HepG2 (cell line): ENCODE measurements around the gene TMEM117. TPM values are rescaled to one million over a fixed set of nuclear protein-coding genes. Genes with fewer than 3 reads are reported as not detected.

Experiments used
- ATAC-seq: fragments of 200-7000 bp; cut with Tn5 transposase; 3 replicates; pipeline ENCODE4 v1.9.1; 2020; ENCODE audit warnings: mild to moderate bottlenecking, moderate library complexity
- BruUV-seq: library from RNA; stranded (reverse); fragments of 400-500 nt; replicated peaks from 2 replicates; lab custom pipeline; 2021; lab: Mats Ljungman, UMichigan
- CTCF ChIA-PET: fragments of 300-600 bp; formaldehyde crosslinking; extraction: SDS; loops from one replicate; lab custom pipeline; 2021; ENCODE audit warnings: low total read pairs, inconsistent platforms, low intra/inter-chr PET ratio; lab: Yijun Ruan, JAX
- POLR2A ChIA-PET: fragments of 350-600 bp; sonication (Branson Sonifier 250); formaldehyde crosslinking; loops from one replicate; lab custom pipeline; 2020; ENCODE audit warnings: antibody characterized with exemption, inconsistent platforms; lab: Yijun Ruan, JAX
- DNase-seq: peaks from one replicate; pipeline ENCODE4 v3.0.0-alpha.2; 2015; ENCODE audit warnings: low spot score
- FAIRE-seq: peaks from 3 replicates; lab custom pipeline; 2011; peaks lifted over from hg19 to GRCh38; lab: Jason Lieb, UNC
- H2AFZ ChIP-seq: one replicate; pipeline ENCODE4 v1.6.1; 2011; ENCODE audit warnings: low read length, inconsistent platforms
- H3K27ac ChIP-seq: fragments of 300-600 bp; 3 replicates; pipeline ENCODE4 v1.8.0; 2011; ENCODE audit warnings: mixed run types, mild to moderate bottlenecking, mixed read lengths, low read length, inconsistent platforms; ENCODE audit not compliant: insufficient read depth; ENCODE audit errors: extremely low read length
- H3K27me3 ChIP-seq, 2 experiments: fragments of 200-600 bp in 1 of 2; 2 replicates in 1 of 2; 3 replicates in 1 of 2; pipeline versions ENCODE4 v1.6.0 to v1.8.0; 2011; ENCODE audit warnings: low read length in 2 of 2, mild to moderate bottlenecking in 2 of 2, moderate library complexity in 2 of 2, inconsistent platforms in 1 of 2; ENCODE audit not compliant: insufficient read depth in 2 of 2, control insufficient read depth in 1 of 2
- H3K36me3 ChIP-seq, 2 experiments: fragments of 200-600 bp in 1 of 2; replicated peaks in 1 of 2; 2 replicates in 1 of 2; 3 replicates in 1 of 2; pipeline versions ENCODE4 v1.5.1 to v1.8.0; 2011; ENCODE audit warnings: low read length in 2 of 2, inconsistent platforms in 1 of 2; ENCODE audit not compliant: insufficient read depth in 2 of 2, control insufficient read depth in 1 of 2
- H3K4me1 ChIP-seq: 2 replicates; pipeline ENCODE4 v1.5.1; 2012; ENCODE audit warnings: low read length, inconsistent platforms; ENCODE audit not compliant: insufficient read depth
- H3K4me2 ChIP-seq: 2 replicates; pipeline ENCODE4 v1.6.0; 2011; ENCODE audit warnings: low read depth, low read length, inconsistent platforms
- H3K4me3 ChIP-seq, 3 experiments: fragments of 200-600 bp in 1 of 3; sonication (generic), shearing (Covaris generic) in 1 of 3; replicated peaks in 1 of 3; 2 replicates each; pipeline ENCODE4 v1.5.1; 2011 to 2016; ENCODE audit warnings: low read length in 3 of 3, inconsistent platforms in 2 of 3, low read depth in 2 of 3, mild to moderate bottlenecking in 2 of 3, control low read depth in 1 of 3, mixed read lengths in 1 of 3; ENCODE audit not compliant: insufficient read depth in 1 of 3
- H3K79me2 ChIP-seq: one replicate; pipeline ENCODE4 v1.6.1; 2011; ENCODE audit warnings: low read length, inconsistent platforms; ENCODE audit not compliant: insufficient read depth
- H3K9ac ChIP-seq: 2 replicates; pipeline ENCODE4 v1.6.0; 2011; ENCODE audit warnings: mild to moderate bottlenecking, low read depth, low read length, inconsistent platforms; ENCODE audit not compliant: insufficient read depth
- H3K9me3 ChIP-seq: 2 replicates; pipeline ENCODE4 v1.5.1; 2012; ENCODE audit warnings: mild to moderate bottlenecking, low read length
- H4K20me1 ChIP-seq: 2 replicates; pipeline ENCODE4 v1.6.0; 2011; ENCODE audit warnings: inconsistent platforms, mild to moderate bottlenecking, low read length, moderate library complexity; ENCODE audit not compliant: insufficient read depth
- HCFC1 ChIP-seq: fragments of 150-350 bp; IDR thresholded peaks from 2 replicates; pipeline ENCODE4 v1.6.1; 2014; ENCODE audit warnings: low read depth, low read length
- NFE2 ChIP-seq: sonication (generic); formaldehyde crosslinking; IDR thresholded peaks from 2 replicates; pipeline ENCODE4 v1.4.0; 2020; ENCODE audit warnings: missing genetic modification reagents
- SATB2 ChIP-seq: sonication (generic); formaldehyde crosslinking; IDR thresholded peaks from 2 replicates; pipeline ENCODE4 v1.5.0; 2020; ENCODE audit warnings: missing genetic modification reagents
- TP53 ChIP-seq: sonication (generic); formaldehyde crosslinking; conservative IDR thresholded peaks from 2 replicates; pipeline ENCODE4 v1.4.0; 2020; ENCODE audit warnings: missing genetic modification reagents
- WGBS: methylation state at CpG from one replicate; pipeline ENCODE4 v1.1.6; 2017; ENCODE audit warnings: low lambda C conversion rate; 5-methylcytosine and 5-hydroxymethylcytosine counted together
- in situ Hi-C: cut with HindIII; loops from 2 replicates; pipeline ENCODE4 v1.10.0; 2017; ENCODE audit warnings: low pct_unique_long_range_greater_than_20kb; ENCODE audit not compliant: extremely low pct_ligation_motif_present
- intact Hi-C: fragments of 100-400 bp; cut with micrococcal nuclease; formaldehyde crosslinking; loops from one replicate; pipeline ENCODE4 v1.10.0; 2022; ENCODE audit not compliant: unreplicated experiment
- polyA plus RNA-seq, 8 experiments: library from polyadenylated mRNA; depleted of rRNA in 3 of 8; stranded (reverse) in 7 of 8; unstranded in 1 of 8; fragments of >200 nt; fragmentation: Illumina TruSeq in 4 of 8; extraction: Trizol in 4 of 8; gene quantifications; 2 replicates each; pipeline versions ENCODE4 v1.2.1 to v1.2.3, GENCODE V29; 2011 to 2016; ENCODE audit warnings: low read depth in 4 of 8, missing spikeins in 1 of 8, mixed read lengths in 1 of 8; ENCODE audit not compliant: insufficient read depth in 1 of 8
- total RNA-seq, 5 experiments: library from RNA; depleted of rRNA; stranded (reverse); fragments of >200 nt; fragmentation: Illumina TruSeq; extraction: Trizol; gene quantifications; 2 replicates each; pipeline ENCODE4 v1.2.3, GENCODE V29; 2016; ENCODE audit warnings: low read depth in 1 of 5
- TF ChIP-seq, protein P1 (sequence below): sonication (generic); formaldehyde crosslinking; IDR thresholded peaks from 2 replicates; pipeline ENCODE4 v1.4.0; 2020; ENCODE audit warnings: missing genetic modification reagents
- TF ChIP-seq, protein P2 (sequence below): sonication (generic); formaldehyde crosslinking; IDR thresholded peaks from 2 replicates; pipeline ENCODE4 v1.9.0; 2021; ENCODE audit warnings: missing genetic modification reagents, mild to moderate bottlenecking, borderline replicate concordance
- TF ChIP-seq, protein P3 (sequence below): IDR thresholded peaks from 2 replicates; pipeline ENCODE4 v1.6.1; 2016; ENCODE audit warnings: control low read depth

TMEM117 gene
- total and polyA plus RNA-seq, 2 of the 13 experiments (the other 11 are each of a cell fraction or from before 2014, with no cell fraction given) = 2.8 to 8.5 TPM

DNA sequence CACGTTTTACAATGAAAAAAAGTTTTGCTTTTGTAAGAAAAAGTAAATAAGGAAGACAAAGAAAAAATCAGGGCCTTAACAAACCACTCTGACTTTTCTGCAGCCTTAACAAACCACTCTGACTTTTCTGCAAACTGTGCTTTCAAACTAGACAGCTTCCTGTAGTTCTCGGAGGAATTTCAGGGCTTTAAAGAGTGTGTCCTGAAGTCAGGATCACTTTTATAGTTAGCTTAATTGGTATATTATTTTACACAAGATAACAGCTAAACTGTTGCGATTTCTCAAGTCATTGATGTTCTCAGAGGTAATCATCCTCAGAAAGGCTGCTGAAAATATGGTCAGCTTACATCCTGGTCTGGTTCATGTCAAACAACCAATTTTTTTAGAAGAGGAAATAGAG, 42.2 kb downstream of the TMEM117 start (continued):
- TF ChIP-seq, protein P1, sequence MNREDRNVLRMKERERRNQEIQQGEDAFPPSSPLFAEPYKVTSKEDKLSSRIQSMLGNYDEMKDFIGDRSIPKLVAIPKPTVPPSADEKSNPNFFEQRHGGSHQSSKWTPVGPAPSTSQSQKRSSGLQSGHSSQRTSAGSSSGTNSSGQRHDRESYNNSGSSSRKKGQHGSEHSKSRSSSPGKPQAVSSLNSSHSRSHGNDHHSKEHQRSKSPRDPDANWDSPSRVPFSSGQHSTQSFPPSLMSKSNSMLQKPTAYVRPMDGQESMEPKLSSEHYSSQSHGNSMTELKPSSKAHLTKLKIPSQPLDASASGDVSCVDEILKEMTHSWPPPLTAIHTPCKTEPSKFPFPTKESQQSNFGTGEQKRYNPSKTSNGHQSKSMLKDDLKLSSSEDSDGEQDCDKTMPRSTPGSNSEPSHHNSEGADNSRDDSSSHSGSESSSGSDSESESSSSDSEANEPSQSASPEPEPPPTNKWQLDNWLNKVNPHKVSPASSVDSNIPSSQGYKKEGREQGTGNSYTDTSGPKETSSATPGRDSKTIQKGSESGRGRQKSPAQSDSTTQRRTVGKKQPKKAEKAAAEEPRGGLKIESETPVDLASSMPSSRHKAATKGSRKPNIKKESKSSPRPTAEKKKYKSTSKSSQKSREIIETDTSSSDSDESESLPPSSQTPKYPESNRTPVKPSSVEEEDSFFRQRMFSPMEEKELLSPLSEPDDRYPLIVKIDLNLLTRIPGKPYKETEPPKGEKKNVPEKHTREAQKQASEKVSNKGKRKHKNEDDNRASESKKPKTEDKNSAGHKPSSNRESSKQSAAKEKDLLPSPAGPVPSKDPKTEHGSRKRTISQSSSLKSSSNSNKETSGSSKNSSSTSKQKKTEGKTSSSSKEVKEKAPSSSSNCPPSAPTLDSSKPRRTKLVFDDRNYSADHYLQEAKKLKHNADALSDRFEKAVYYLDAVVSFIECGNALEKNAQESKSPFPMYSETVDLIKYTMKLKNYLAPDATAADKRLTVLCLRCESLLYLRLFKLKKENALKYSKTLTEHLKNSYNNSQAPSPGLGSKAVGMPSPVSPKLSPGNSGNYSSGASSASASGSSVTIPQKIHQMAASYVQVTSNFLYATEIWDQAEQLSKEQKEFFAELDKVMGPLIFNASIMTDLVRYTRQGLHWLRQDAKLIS (CRISPR knock-in tag) = no peak
- TF ChIP-seq, protein P2, sequence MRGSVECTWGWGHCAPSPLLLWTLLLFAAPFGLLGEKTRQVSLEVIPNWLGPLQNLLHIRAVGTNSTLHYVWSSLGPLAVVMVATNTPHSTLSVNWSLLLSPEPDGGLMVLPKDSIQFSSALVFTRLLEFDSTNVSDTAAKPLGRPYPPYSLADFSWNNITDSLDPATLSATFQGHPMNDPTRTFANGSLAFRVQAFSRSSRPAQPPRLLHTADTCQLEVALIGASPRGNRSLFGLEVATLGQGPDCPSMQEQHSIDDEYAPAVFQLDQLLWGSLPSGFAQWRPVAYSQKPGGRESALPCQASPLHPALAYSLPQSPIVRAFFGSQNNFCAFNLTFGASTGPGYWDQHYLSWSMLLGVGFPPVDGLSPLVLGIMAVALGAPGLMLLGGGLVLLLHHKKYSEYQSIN = no peak
- no peak for TF ChIP-seq SATB2
- TF ChIP-seq HCFC1 = no peak
- no peak for TF ChIP-seq NFE2 (CRISPR knock-in tag)

DNA sequence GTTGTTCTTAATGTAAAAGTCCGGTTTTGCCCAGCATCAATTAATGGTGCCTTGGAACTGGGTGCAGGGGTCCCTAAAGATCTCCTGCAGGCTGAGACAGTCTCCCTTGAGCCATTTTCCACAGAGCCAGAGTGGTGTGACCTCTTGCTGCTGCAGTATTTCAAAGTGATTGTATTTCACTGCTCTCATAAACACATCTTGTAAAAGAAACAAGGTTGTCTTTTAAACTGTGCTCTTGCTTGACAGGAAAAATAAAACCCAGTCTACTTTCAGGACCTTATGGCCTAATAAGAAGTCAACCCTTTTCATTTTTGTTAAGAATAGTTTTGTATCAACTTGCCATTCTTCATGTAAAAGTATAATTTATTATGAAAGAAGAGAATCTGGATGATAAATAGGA, 44.7 kb downstream of the TMEM117 start:
- H3K9ac ChIP-seq = no peak overlapping the region
- FAIRE-seq (no peak), DNase-seq (no peak), ATAC-seq (no peak)
- BruUV-seq = no TSS peak
- no peak overlapping the region for H3K27ac ChIP-seq
- ChIA-PET CTCF (interaction anchor here (2.9 kb wide), 1 partner anchor 105 kb away, joined by 44 read pairs; no protein-coding TSS in a partner anchor), POLR2A (no interaction called here)
- 83% methylated on average over 1 of the region's 1 CpG for WGBS
- in situ Hi-C loops (loop anchor here (5.0 to 25.0 kb wide), 2 partner anchors 103 to 368 kb away; no protein-coding TSS in a partner anchor), intact Hi-C loops (loop anchor here (5.0 kb wide), 1 partner anchor 123 kb away; the partner anchor contains the start of genes IRAK4 and PUS7L)
- no peaks in the 10 kb centered on the region for H4K20me1 ChIP-seq
- H3K36me3 ChIP-seq = no peaks in the 10 kb centered on the region
- H3K79me2 ChIP-seq = no peaks in the 10 kb centered on the region
- no peak overlapping the region for H2AFZ ChIP-seq
- no peak overlapping the region for H3K4me3 ChIP-seq
- H3K27me3 ChIP-seq = no peaks in the 10 kb centered on the region
- no peaks in the 10 kb centered on the region for H3K9me3 ChIP-seq
- TF ChIP-seq, protein P3, sequence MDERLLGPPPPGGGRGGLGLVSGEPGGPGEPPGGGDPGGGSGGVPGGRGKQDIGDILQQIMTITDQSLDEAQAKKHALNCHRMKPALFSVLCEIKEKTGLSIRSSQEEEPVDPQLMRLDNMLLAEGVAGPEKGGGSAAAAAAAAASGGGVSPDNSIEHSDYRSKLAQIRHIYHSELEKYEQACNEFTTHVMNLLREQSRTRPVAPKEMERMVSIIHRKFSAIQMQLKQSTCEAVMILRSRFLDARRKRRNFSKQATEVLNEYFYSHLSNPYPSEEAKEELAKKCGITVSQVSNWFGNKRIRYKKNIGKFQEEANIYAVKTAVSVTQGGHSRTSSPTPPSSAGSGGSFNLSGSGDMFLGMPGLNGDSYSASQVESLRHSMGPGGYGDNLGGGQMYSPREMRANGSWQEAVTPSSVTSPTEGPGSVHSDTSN = no peak
- TF ChIP-seq TP53 = no peak
- H3K4me2 ChIP-seq = no peak overlapping the region
- 0 out of 2 replicates have a peak, but pooled peaks cover 4% of the 10 kb centered on the region for H3K4me1 ChIP-seq
